ENCODE data around the gene PLOD1.
"Not testable (repeated sequence)": the region's sequence is repeated elsewhere in the genome, so short reads cannot be mapped to it uniquely, and the experiment has no call there.

The PLOD1 gene

DNA sequence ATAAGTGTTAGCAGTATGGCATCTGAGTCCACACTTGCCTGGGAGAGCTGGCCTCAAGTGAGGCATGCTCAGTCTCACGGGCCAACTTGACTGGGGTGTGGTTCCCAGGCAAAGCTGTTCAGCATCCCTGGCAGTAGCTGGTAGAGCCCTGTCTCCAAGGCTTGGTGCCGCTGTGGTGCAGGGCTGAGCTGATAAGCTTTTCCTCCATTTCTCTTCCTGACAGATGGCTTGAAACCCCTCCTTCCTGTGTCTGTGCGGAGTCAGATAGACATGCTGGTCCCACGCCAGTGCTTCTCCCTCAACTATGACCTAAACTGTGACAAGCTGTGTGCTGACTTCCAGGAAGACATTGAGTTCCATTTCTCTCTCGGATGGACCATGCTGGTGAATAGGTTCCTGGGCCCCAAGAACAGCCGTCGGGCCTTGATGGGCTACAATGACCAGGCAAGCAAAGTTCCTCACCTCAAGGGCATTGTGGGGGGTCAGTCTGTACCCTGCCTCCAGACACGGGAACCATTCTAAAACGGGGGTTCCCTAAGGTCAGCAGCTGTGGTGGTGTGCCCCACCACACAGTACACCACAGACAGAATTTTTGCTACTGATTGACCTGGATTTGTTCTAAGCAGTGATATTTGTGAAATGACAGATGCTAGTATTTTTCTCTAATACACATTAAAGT lies 71.1 kb downstream of the PLOD1 start:
- DNase-seq (ENCODE audit: low read depth) = no peak
- no peak overlapping the region for H3K4me3 ChIP-seq (replicated peaks; ENCODE audit: low read depth, low read length)
- TF ChIP-seq, protein P1, sequence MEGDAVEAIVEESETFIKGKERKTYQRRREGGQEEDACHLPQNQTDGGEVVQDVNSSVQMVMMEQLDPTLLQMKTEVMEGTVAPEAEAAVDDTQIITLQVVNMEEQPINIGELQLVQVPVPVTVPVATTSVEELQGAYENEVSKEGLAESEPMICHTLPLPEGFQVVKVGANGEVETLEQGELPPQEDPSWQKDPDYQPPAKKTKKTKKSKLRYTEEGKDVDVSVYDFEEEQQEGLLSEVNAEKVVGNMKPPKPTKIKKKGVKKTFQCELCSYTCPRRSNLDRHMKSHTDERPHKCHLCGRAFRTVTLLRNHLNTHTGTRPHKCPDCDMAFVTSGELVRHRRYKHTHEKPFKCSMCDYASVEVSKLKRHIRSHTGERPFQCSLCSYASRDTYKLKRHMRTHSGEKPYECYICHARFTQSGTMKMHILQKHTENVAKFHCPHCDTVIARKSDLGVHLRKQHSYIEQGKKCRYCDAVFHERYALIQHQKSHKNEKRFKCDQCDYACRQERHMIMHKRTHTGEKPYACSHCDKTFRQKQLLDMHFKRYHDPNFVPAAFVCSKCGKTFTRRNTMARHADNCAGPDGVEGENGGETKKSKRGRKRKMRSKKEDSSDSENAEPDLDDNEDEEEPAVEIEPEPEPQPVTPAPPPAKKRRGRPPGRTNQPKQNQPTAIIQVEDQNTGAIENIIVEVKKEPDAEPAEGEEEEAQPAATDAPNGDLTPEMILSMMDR (IDR thresholded peaks at IDR 0.05; ENCODE audit: low read length, missing control alignments) = no peak

- H3K4me3 ChIP-seq (replicated peaks; ENCODE audit: low read depth, low read length) = no peak overlapping the region
- TF ChIP-seq, protein P1 (IDR thresholded peaks at IDR 0.05; ENCODE audit: low read length, missing control alignments) = no peak
- DNase-seq (ENCODE audit: low read depth) = no peak
Observed at GRCh38 chr1:12006167-12006921, 71.8 kb downstream of the PLOD1 start.

DNA sequence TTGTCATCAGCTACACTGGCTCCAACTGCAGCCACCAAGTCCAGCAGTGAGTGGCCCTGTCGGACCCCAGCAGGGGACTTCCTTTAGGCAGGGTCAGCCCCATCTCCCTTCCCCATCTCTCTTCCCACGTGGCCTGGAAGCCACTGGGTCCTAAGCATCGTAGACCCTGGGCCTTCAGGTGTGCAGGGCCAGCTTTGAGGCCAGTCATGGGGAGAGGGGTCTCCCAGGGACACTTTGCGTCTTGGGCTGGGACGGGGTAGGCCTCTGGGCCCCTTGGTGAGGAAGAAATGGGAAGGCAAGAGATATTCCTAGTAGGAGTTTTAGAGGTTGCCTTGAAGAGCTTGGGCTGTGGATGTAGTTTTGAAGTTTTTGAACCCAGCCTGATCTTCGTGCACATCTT lies 72.7 kb downstream of the PLOD1 start:
- no peak for DNase-seq (ENCODE audit: low read depth)
- no peak overlapping the region for H3K4me3 ChIP-seq (replicated peaks; ENCODE audit: low read depth, low read length)

GRCh38 chr1:12008355-12008754 lies 73.8 kb downstream of the PLOD1 start:
- not testable (repeated sequence) for DNase-seq (ENCODE audit: low read depth); H3K4me3 ChIP-seq (replicated peaks; ENCODE audit: low read depth, low read length)

More for the DNA sequence above, 72.7 kb downstream of the PLOD1 start:
- TF ChIP-seq, protein P1 (IDR thresholded peaks at IDR 0.05; ENCODE audit: low read length, missing control alignments) = no peak

DNA sequence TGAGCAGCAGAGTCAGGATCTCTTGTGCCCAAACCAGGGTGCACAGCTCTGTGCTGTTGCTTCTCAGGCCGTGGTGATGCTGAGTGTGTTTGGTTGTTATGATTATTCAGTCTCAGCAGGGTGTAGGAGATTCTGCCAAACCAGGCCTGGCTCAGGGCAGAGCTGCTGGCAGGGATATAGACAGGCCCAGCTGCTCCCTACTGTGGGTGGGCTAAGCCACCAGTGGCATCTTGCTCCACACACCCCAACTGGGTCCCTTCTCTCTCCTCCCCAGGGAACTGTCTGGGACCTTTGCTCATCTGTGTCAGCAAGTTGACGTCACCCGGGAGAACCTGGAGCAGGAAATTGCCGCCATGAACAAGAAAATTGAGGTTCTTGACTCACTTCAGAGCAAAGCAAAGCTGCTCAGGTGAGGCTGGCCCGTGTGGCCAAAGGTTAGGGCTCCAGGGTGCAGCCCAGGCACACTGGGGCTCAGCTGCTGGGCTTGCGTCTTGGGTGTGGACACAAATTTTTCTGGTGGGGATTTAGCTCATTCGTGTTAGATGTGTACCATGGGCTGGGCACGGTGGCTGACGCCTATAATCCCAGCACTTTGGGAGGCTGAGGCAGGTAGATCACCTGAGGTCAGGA lies 74.9 kb downstream of the PLOD1 start:
- no peak for DNase-seq (ENCODE audit: low read depth)
- TF ChIP-seq, protein P1 (IDR thresholded peaks at IDR 0.05; ENCODE audit: low read length, missing control alignments) = no peak
- H3K4me3 ChIP-seq (replicated peaks; ENCODE audit: low read depth, low read length) = no peak overlapping the region

DNA sequence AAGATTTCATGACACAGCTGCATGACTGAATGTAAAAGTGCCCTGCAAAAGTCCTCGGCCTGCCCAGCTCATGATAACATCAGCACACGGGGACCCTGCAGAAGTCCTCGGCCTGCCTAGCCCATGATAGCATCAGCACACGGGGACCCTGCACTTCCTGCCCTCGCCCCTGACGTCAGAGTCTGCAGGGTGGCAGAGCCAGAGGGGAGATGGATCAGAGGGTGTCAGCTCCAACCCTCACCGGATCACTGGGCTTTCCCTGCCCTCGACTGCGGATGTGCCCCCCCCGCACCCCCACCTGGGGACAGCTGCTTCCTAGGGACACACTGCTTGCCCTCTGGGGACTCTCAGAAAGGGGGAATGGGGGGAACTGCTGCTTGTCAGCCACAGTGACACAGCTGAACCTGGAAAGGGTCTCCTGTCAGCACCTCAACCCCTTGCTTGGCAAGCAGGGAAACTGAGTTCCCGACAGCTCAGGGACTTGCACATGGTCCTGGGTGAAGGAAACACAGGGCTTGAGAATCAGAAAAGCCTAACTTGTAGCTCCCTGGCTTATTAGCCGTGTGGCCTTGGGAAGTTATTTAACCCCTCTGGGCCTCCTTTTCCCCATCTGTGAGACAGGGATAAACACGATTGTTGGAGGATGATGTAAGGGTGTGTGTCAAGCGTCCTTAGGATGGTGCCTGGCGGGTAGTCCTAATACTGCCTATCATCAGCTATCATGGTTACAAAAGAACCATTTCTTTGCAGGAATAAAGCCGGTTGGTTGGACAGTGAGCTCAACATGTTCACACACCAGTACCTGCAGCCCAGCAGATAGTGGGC lies 76.4 kb downstream of the PLOD1 start:
- no peak for DNase-seq (ENCODE audit: low read depth)
- no peak overlapping the region for H3K4me3 ChIP-seq (replicated peaks; ENCODE audit: low read depth, low read length)
- TF ChIP-seq, protein P1 (IDR thresholded peaks at IDR 0.05; ENCODE audit: low read length, missing control alignments) = no peak

DNA sequence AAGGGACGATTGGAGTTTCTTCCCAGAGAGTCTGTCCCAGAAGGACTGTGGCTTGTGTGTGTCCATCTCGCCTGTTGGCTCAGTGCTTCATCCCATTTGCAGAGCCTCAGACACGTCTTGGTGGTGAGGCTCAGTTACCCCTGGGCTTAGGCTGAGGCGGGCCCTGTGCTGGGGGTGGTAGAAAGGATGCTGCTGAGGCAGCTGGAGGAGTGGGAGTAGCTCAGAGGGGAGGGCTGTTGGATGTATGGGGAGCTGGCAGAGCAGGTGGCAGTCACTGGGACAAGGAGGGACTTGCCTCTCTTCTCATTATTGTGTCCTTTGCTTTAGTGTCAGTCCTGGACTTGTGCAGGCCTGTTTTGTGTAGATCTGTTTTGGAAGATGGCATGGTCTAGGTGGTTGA lies 77.5 kb downstream of the PLOD1 start:
- TF ChIP-seq, protein P1 (IDR thresholded peaks at IDR 0.05; ENCODE audit: low read length, missing control alignments) = no peak
- H3K4me3 ChIP-seq (replicated peaks; ENCODE audit: low read depth, low read length) = no peak overlapping the region
- no peak for DNase-seq (ENCODE audit: low read depth)
